Tibial nerve (tissue), 4 donors: Measurements from ENCODE around the gene FOLR1. TPM values are rescaled to one million over a fixed set of nuclear protein-coding genes. Genes with fewer than 3 reads are reported as not detected.

Experiments used
- DNase-seq, 2 donors: peaks; one replicate each; pipeline ENCODE4 v3.0.0-alpha.2; 2019; ENCODE audit warnings: low spot score in 2 of 2
- H3K27ac ChIP-seq, 4 donors: fragments of 200-600 bp; sonication (generic) in 3 of 4; one replicate each; pipeline ENCODE4 v1.5.1; 2017 to 2019; ENCODE audit warnings: mild to moderate bottlenecking in 1 of 4
- H3K27me3 ChIP-seq, 2 donors: fragments of 200-600 bp; sonication (generic) in 1 of 2; one replicate each; pipeline versions ENCODE4 v1.5.1 to v1.6.0; 2017 to 2019
- H3K36me3 ChIP-seq, 3 donors: fragments of 200-600 bp; sonication (generic); one replicate each; pipeline ENCODE4 v1.5.1; 2018 to 2019
- H3K4me1 ChIP-seq, 4 donors: fragments of 200-600 bp; sonication (generic) in 3 of 4; one replicate each; pipeline ENCODE4 v1.5.1; 2017 to 2019
- H3K4me3 ChIP-seq, 4 donors: fragments of 200-600 bp; sonication (generic) in 3 of 4; one replicate each; pipeline ENCODE4 v1.5.1; 2017 to 2019; ENCODE audit warnings: mild to moderate bottlenecking in 1 of 4, moderate library complexity in 1 of 4
- H3K9me3 ChIP-seq, 4 donors: fragments of 200-600 bp; sonication (generic) in 3 of 4; one replicate each; pipeline ENCODE4 v1.5.1; 2017 to 2019
- EP300 ChIP-seq, 2 donors: sonication (generic); formaldehyde crosslinking; IDR thresholded peaks; one replicate each; pipeline ENCODE4 v1.6.1; 2017; ENCODE audit warnings: antibody characterized with exemption in 2 of 2, mild to moderate bottlenecking in 1 of 2
- POLR2A ChIP-seq, 2 donors: fragments of 450-650 bp; IDR thresholded peaks; one replicate each; pipeline ENCODE4 v1.6.1; 2017; ENCODE audit warnings: antibody characterized with exemption in 2 of 2, mild to moderate bottlenecking in 2 of 2, moderate library complexity in 2 of 2
- WGBS, 2 donors: methylation state at CpG; one replicate each; pipeline ENCODE4 v1.1.5; 2018; 5-methylcytosine and 5-hydroxymethylcytosine counted together
- total RNA-seq, 4 donors: library from RNA; depleted of rRNA; stranded (reverse); fragments of >200 nt; gene quantifications; one replicate each; pipeline ENCODE4 v1.1.0, GENCODE V29; 2016
- TF ChIP-seq, protein P1 (sequence below), 5 experiments: fragments of 200-600 bp in 3 of 5; fragments of 450-650 bp in 2 of 5; sonication (generic) in 3 of 5; IDR thresholded peaks; one replicate each; pipeline ENCODE4 v1.5.1; 2016 to 2019; ENCODE audit warnings: antibody characterized with exemption in 5 of 5, mild to moderate bottlenecking in 3 of 5, moderate library complexity in 2 of 5

FOLR1 gene
- total RNA-seq, 4 donors from 2014 or later, result 0.39 to 0.66 TPM; not detected in 2

DNA sequence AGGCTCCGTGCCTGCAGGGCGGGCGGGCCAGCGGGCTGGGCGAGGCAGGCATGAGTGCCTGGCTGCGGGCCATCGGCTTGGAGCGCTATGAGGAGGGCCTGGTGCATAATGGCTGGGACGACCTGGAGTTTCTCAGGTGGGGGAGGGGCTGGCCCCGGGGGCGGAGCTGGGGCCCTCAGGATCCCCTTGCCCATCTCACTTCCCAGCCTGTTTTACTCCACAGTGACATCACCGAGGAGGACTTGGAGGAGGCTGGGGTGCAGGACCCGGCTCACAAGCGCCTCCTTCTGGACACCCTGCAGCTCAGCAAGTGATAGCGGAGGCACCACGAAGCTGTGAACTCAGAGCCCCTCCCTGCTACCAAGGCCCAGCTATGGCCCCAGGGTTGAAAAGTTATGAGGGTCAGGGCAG, 46.1 kb downstream of the FOLR1 start:
- 44 to 54% methylated on average over 12 of the region's 16 CpGs for WGBS, 2 donors
- Histone ChIP-seq H3K4me3 (no peak overlapping the region), H3K4me1 (peaks cover 0 to 57% (median 23%) of the 10 kb centered on the region in 4 donors), H3K27me3 (peaks cover 0 to 31% of the 10 kb centered on the region in 2 donors), H3K9me3 (no peaks in the 10 kb centered on the region), H3K36me3 (peaks cover 0 to 50% (median 22%) of the 10 kb centered on the region in 3 donors), H3K27ac (no peak overlapping the region)
- no peak for DNase-seq
- TF ChIP-seq, protein P1, sequence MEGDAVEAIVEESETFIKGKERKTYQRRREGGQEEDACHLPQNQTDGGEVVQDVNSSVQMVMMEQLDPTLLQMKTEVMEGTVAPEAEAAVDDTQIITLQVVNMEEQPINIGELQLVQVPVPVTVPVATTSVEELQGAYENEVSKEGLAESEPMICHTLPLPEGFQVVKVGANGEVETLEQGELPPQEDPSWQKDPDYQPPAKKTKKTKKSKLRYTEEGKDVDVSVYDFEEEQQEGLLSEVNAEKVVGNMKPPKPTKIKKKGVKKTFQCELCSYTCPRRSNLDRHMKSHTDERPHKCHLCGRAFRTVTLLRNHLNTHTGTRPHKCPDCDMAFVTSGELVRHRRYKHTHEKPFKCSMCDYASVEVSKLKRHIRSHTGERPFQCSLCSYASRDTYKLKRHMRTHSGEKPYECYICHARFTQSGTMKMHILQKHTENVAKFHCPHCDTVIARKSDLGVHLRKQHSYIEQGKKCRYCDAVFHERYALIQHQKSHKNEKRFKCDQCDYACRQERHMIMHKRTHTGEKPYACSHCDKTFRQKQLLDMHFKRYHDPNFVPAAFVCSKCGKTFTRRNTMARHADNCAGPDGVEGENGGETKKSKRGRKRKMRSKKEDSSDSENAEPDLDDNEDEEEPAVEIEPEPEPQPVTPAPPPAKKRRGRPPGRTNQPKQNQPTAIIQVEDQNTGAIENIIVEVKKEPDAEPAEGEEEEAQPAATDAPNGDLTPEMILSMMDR (IDR thresholded peaks at IDR 0.05), result peak; percentile 51 to 68 (median 59)
- TF ChIP-seq POLR2A (IDR thresholded peaks at IDR 0.05), result no peak
- TF ChIP-seq EP300 (IDR thresholded peaks at IDR 0.05), result no peak

DNA sequence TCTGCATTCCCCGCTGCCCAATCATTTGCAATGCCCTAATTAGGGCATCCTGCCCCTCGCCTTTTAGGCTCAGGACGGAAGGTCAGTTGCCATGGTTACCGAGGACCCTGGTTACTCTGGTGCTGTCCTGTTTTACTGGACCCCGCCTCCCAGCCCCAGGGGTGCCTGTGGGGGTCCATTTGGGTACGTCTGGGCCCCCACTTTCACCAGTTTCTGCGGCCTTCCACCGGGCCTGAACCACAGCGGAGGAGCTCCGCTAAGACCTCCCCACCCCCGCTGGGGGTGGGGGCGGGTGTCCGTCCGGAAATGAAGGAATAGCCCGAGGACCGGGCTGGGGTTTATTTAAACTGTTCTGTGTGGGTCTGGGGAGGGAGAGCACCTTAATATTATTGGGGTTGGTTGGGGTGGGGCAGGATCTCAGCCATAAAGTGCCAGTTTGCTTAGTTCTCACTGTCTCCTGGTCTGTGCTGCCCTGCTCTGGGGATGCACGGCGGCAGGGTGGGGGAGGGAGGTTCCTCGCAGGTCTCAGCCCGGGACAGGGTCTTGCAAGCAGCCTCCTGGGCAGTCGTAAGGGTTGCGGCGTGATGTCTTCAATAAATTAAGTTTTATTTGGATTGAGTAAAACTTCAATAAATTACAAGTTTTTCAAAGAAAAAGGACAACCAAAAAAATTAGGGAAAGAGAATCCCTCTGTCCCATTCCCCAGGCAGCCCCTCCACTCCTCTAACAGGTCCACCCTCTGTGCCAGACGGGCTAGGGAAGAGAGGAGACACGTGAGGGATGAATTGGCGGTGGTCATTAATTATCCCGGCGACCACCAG, 46.8 kb downstream of the FOLR1 start:
- H3K36me3 ChIP-seq, result peaks cover 0 to 44% (median 22%) of the 10 kb centered on the region in 3 donors
- no peaks in the 10 kb centered on the region for H3K9me3 ChIP-seq
- H3K4me3 ChIP-seq, result no peak overlapping the region
- H3K27ac ChIP-seq, result peak overlapping the region in 1 of 4 donors; percentile 76
- peaks cover 0 to 37% of the 10 kb centered on the region in 2 donors for H3K27me3 ChIP-seq
- WGBS, 2 donors, result 55 to 61% methylated on average over 28 of the region's 28 CpGs
- peaks cover 0 to 61% (median 24%) of the 10 kb centered on the region in 4 donors for H3K4me1 ChIP-seq
- no peak for DNase-seq
- TF ChIP-seq POLR2A (IDR thresholded peaks at IDR 0.05) (no peak), EP300 (IDR thresholded peaks at IDR 0.05) (no peak)
- TF ChIP-seq, protein P1 (IDR thresholded peaks at IDR 0.05), result no peak

DNA sequence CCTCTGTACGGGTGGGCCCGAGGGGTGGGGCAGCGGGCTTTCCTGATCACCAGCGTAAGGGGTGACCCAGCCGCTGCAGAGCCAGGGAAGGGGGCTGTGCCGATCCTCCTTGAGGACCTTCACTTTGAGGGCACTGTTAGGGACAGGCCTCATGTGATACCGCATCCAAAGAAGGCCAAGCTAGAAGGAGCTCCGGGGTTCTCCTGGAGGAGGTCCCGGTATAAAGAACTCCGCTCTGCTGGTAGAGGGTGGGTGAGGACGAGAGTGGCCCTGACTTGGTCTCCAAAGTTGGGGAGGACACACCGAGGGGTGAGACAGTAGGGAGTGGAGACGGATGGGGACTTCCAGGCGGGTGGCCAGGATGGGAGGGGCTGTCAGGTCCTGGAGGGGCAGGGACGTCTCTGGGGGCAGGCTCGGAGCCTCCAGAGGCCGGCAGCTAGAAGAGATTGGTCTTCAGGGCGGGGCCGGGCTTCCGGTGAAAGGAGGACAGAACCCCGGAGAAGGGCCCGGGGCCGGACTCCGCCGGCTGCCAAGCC, 47.4 kb downstream of the FOLR1 start:
- TF ChIP-seq, protein P1 (IDR thresholded peaks at IDR 0.05), result no peak
- TF ChIP-seq EP300 (IDR thresholded peaks at IDR 0.05), result no peak
- TF ChIP-seq POLR2A (IDR thresholded peaks at IDR 0.05), result no peak
- Histone ChIP-seq H3K27me3 (peaks cover 0 to 44% of the 10 kb centered on the region in 2 donors), H3K36me3 (peaks cover 0 to 37% (median 17%) of the 10 kb centered on the region in 3 donors), H3K9me3 (no peaks in the 10 kb centered on the region), H3K27ac (peak overlapping the region in 2 of 4 donors; percentile 28 to 76), H3K4me1 (peaks cover 0 to 68% (median 27%) of the 10 kb centered on the region in 4 donors), H3K4me3 (peak overlapping the region; percentile 22 to 52 (median 28))
- no peak for DNase-seq
- 3 to 9% methylated on average over 14 to 25 of the region's 25 CpGs for WGBS, 2 donors

- no peaks in the 10 kb centered on the region for H3K9me3 ChIP-seq
- H3K27ac ChIP-seq, result peak overlapping the region in 2 of 4 donors; percentile 28 to 76
- WGBS, 2 donors, result 1 to 5% methylated on average over 12 to 16 of the region's 69 CpGs
- H3K36me3 ChIP-seq, result peaks cover 0 to 31% (median 11%) of the 10 kb centered on the region in 3 donors
- peaks cover 0 to 50% of the 10 kb centered on the region in 2 donors for H3K27me3 ChIP-seq
- TF ChIP-seq POLR2A (IDR thresholded peaks at IDR 0.05) (no peak), EP300 (IDR thresholded peaks at IDR 0.05) (peak in 1 of 2 donors; percentile 9)
- TF ChIP-seq, protein P1 (IDR thresholded peaks at IDR 0.05), result peak in 2 of 5 experiments; percentile 11 to 18
- H3K4me1 ChIP-seq, result peaks cover 0 to 69% (median 27%) of the 10 kb centered on the region in 4 donors
- H3K4me3 ChIP-seq, result peak overlapping the region; percentile 22 to 52 (median 28)
- DNase-seq, result no peak
Observed at GRCh38 chr11:72239849-72240460, 48.0 kb downstream of the FOLR1 start.
